ENCODE measurements around the gene ACAN.
"Not testable (repeated sequence)": the region's sequence is repeated elsewhere in the genome, so short reads cannot be mapped to it uniquely, and the experiment has no call there.

The ACAN gene

GRCh38 chr15:88904624-88905327 is 101.5 kb downstream of the ACAN start:
- DNase-seq, result peak; percentile 89 to 96

- DNase-seq, result no peak
These were observed 102.3 kb downstream of the ACAN start for GRCh38 chr15:88905576-88905975.

- DNase-seq, result no peak
These were observed 102.9 kb downstream of the ACAN start for GRCh38 chr15:88906130-88906529.

GRCh38 chr15:88906551-88906950 is 103.3 kb downstream of the ACAN start:
- no peak for DNase-seq

- DNase-seq, result no peak
These were observed 103.9 kb downstream of the ACAN start for GRCh38 chr15:88907111-88907510.

- DNase-seq, result no peak
These were observed 104.9 kb downstream of the ACAN start for GRCh38 chr15:88908123-88908522.

GRCh38 chr15:88908697-88909621 is 105.7 kb downstream of the ACAN start:
- no peak for DNase-seq

- no peak for DNase-seq
These were observed 107.0 kb downstream of the ACAN start for GRCh38 chr15:88909956-88910831.

- no peak for DNase-seq
These were observed 108.5 kb downstream of the ACAN start for GRCh38 chr15:88911766-88912118.

- no peak for DNase-seq
These were observed 109.3 kb downstream of the ACAN start for GRCh38 chr15:88912500-88912921.

- DNase-seq, result peak; percentile 58 to 63
These were observed 110.0 kb downstream of the ACAN start, which contains the start of gene MFGE8 for GRCh38 chr15:88913017-88913849. MFGE8 (minus strand) TSS chr15:88913379; CDS start chr15:88913319, 60 bp downstream.

- DNase-seq, result no peak
These were observed 110.6 kb downstream of the ACAN start for GRCh38 chr15:88913850-88914169.

- no peak for DNase-seq
These were observed 112.1 kb downstream of the ACAN start for GRCh38 chr15:88915354-88915753.

- DNase-seq, result no peak
These were observed 114.5 kb downstream of the ACAN start for GRCh38 chr15:88917760-88918159.

- no peak for DNase-seq
These were observed 115.5 kb downstream of the ACAN start for GRCh38 chr15:88918738-88919137.

GRCh38 chr15:88920186-88920891 is 117.1 kb downstream of the ACAN start:
- no peak for DNase-seq

- not testable (repeated sequence) for DNase-seq
These were observed 117.7 kb downstream of the ACAN start for GRCh38 chr15:88920892-88921435.

Measured in activated CD4-positive, alpha-beta T cell treated with anti-CD3 and anti-CD28 coated beads for 4 hours (primary cell).